Hepatocyte (in vitro differentiated cells): ENCODE data around the gene AMH. TPM values are rescaled to one million over a fixed set of nuclear protein-coding genes. Genes with fewer than 3 reads are reported as not detected.

Experiments used
- DNase-seq: peaks from one replicate; pipeline ENCODE4 v3.0.0-alpha.2; 2016; ENCODE audit warnings: low spot score
- H2AFZ ChIP-seq: fragments of 200-600 bp; sonication (generic); 2 replicates; pipeline ENCODE4 v1.6.0; 2016; ENCODE audit warnings: antibody characterized with exemption, mild to moderate bottlenecking
- H3K27ac ChIP-seq: fragments of 200-600 bp; sonication (generic); 2 replicates; pipeline ENCODE4 v1.5.1; 2016; ENCODE audit warnings: mild to moderate bottlenecking
- H3K27me3 ChIP-seq: fragments of 200-600 bp; sonication (generic); 2 replicates; pipeline ENCODE4 v1.6.1; 2016
- H3K36me3 ChIP-seq: fragments of 200-600 bp; sonication (generic); replicated peaks from 2 replicates; pipeline ENCODE4 v1.5.1; 2016; ENCODE audit warnings: low read depth; ENCODE audit not compliant: insufficient read depth
- H3K4me1 ChIP-seq: fragments of 200-600 bp; sonication (generic); 2 replicates; pipeline ENCODE4 v1.5.1; 2016; ENCODE audit warnings: mild to moderate bottlenecking, moderate library complexity; ENCODE audit not compliant: insufficient read depth
- H3K4me2 ChIP-seq: fragments of 200-600 bp; sonication (generic); 2 replicates; pipeline ENCODE4 v1.6.0; 2016
- H3K4me3 ChIP-seq: fragments of 200-600 bp; sonication (generic); 2 replicates; pipeline ENCODE4 v1.5.1; 2016; ENCODE audit warnings: mild to moderate bottlenecking
- H3K79me2 ChIP-seq: fragments of 200-600 bp; sonication (generic); 2 replicates; pipeline ENCODE4 v1.6.0; 2017; ENCODE audit warnings: mild to moderate bottlenecking
- H3K9me2 ChIP-seq: fragments of 200-600 bp; sonication (generic); replicated peaks from 2 replicates; pipeline ENCODE4 v1.6.0; 2017; ENCODE audit warnings: mild to moderate bottlenecking; ENCODE audit not compliant: insufficient read depth
- H3K9me3 ChIP-seq: fragments of 200-600 bp; sonication (generic); 2 replicates; pipeline ENCODE4 v1.5.1; 2016; ENCODE audit warnings: low read depth, mild to moderate bottlenecking
- H4K20me1 ChIP-seq: fragments of 200-600 bp; sonication (generic); 2 replicates; pipeline ENCODE4 v1.6.0; 2016; ENCODE audit warnings: mild to moderate bottlenecking; ENCODE audit not compliant: insufficient read depth, poor library complexity, severe bottlenecking
- EZH2 ChIP-seq: fragments of 200-600 bp; sonication (generic); IDR thresholded peaks from 2 replicates; pipeline ENCODE4 v1.6.1; 2016; ENCODE audit warnings: antibody characterized with exemption, mild to moderate bottlenecking, borderline replicate concordance
- EZH2phosphoT487 ChIP-seq: fragments of 200-600 bp; sonication (generic); IDR thresholded peaks from one replicate; pipeline ENCODE4 v1.6.1; 2018; ENCODE audit warnings: antibody characterized with exemption, mild to moderate bottlenecking, low read depth, moderate library complexity; ENCODE audit not compliant: unreplicated experiment, severe bottlenecking
- WGBS: methylation state at CpG from one replicate; pipeline ENCODE4 v1.1.6; 2016; ENCODE audit warnings: low lambda C conversion rate; ENCODE audit errors: missing lambda C conversion rate; 5-methylcytosine and 5-hydroxymethylcytosine counted together
- polyA plus RNA-seq: library from polyadenylated mRNA; unstranded; fragments of >200 nt; fragmentation: Nextera tagmentation; extraction: Ambion mirVana; gene quantifications from 2 replicates; pipeline ENCODE4 v1.2.1, GENCODE V29; 2016
- total RNA-seq: library from RNA; depleted of rRNA; stranded (reverse); fragments of >200 nt; gene quantifications from 2 replicates; pipeline ENCODE4 v1.2.3, GENCODE V29; 2014
- TF ChIP-seq, protein P1 (sequence below): fragments of 200-600 bp; sonication (generic); IDR thresholded peaks from 2 replicates; pipeline ENCODE4 v1.5.1; 2016; ENCODE audit warnings: antibody characterized with exemption, mild to moderate bottlenecking; ENCODE audit not compliant: poor library complexity

The AMH gene
- total and polyA plus RNA-seq, 2 experiments from 2014 or later = 8.2 to 20.9 TPM

DNA sequence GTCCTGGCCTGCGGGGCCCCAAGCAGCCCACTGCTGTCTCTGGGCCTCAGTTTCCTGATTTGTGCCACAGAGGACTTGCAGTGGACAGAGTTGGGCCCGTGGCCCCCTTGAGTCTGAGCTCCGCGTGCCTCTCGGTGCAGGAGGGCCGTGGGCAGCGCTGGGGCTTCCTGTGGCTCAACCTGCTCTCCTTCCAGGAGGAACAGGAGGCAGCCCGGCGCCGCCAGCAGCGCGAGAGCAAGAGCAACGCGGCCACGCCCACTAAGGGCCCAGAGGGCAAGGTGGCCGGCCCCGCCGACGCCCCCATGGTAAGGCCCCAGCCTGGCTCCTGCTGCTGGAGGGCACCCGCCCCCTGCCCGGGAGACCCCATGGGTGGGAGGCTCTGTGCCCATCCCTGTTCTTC lies 38.9 kb upstream of the AMH start:
- H3K4me3 ChIP-seq = no peak overlapping the region
- H3K4me2 ChIP-seq = no peak overlapping the region
- no peaks in the 10 kb centered on the region for H4K20me1 ChIP-seq
- 96% methylated on average over 16 of the region's 21 CpGs for WGBS
- H3K9me2 ChIP-seq = no peaks in the 10 kb centered on the region
- H2AFZ ChIP-seq = no peak overlapping the region
- H3K4me1 ChIP-seq = peaks cover 21% of the 10 kb centered on the region
- H3K36me3 ChIP-seq = no peaks in the 10 kb centered on the region
- no peaks in the 10 kb centered on the region for H3K79me2 ChIP-seq
- no peak for DNase-seq
- H3K27me3 ChIP-seq = no peaks in the 10 kb centered on the region
- no peak for TF ChIP-seq EZH2phosphoT487
- TF ChIP-seq EZH2 = no peak
- TF ChIP-seq, protein P1, sequence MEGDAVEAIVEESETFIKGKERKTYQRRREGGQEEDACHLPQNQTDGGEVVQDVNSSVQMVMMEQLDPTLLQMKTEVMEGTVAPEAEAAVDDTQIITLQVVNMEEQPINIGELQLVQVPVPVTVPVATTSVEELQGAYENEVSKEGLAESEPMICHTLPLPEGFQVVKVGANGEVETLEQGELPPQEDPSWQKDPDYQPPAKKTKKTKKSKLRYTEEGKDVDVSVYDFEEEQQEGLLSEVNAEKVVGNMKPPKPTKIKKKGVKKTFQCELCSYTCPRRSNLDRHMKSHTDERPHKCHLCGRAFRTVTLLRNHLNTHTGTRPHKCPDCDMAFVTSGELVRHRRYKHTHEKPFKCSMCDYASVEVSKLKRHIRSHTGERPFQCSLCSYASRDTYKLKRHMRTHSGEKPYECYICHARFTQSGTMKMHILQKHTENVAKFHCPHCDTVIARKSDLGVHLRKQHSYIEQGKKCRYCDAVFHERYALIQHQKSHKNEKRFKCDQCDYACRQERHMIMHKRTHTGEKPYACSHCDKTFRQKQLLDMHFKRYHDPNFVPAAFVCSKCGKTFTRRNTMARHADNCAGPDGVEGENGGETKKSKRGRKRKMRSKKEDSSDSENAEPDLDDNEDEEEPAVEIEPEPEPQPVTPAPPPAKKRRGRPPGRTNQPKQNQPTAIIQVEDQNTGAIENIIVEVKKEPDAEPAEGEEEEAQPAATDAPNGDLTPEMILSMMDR = no peak
- H3K27ac ChIP-seq = no peak overlapping the region
- H3K9me3 ChIP-seq = no peaks in the 10 kb centered on the region

- no peaks in the 10 kb centered on the region for H3K36me3 ChIP-seq
- peaks cover 21% of the 10 kb centered on the region for H3K4me1 ChIP-seq
- no peak for DNase-seq
- peak overlapping the region; percentile 92 for H3K27ac ChIP-seq
- H3K4me3 ChIP-seq = no peak overlapping the region
- H3K4me2 ChIP-seq = no peak overlapping the region
- H2AFZ ChIP-seq = no peak overlapping the region
- no peaks in the 10 kb centered on the region for H3K27me3 ChIP-seq
- TF ChIP-seq EZH2 = no peak
- TF ChIP-seq EZH2phosphoT487 = no peak
- TF ChIP-seq, protein P1 = no peak
- 97% methylated on average over 33 of the region's 33 CpGs for WGBS
- H4K20me1 ChIP-seq = no peaks in the 10 kb centered on the region
- H3K9me3 ChIP-seq = no peaks in the 10 kb centered on the region
- H3K9me2 ChIP-seq = no peaks in the 10 kb centered on the region
- H3K79me2 ChIP-seq = no peaks in the 10 kb centered on the region
Observed at GRCh38 chr19:2210987-2211740, 38.0 kb upstream of the AMH start.

DNA sequence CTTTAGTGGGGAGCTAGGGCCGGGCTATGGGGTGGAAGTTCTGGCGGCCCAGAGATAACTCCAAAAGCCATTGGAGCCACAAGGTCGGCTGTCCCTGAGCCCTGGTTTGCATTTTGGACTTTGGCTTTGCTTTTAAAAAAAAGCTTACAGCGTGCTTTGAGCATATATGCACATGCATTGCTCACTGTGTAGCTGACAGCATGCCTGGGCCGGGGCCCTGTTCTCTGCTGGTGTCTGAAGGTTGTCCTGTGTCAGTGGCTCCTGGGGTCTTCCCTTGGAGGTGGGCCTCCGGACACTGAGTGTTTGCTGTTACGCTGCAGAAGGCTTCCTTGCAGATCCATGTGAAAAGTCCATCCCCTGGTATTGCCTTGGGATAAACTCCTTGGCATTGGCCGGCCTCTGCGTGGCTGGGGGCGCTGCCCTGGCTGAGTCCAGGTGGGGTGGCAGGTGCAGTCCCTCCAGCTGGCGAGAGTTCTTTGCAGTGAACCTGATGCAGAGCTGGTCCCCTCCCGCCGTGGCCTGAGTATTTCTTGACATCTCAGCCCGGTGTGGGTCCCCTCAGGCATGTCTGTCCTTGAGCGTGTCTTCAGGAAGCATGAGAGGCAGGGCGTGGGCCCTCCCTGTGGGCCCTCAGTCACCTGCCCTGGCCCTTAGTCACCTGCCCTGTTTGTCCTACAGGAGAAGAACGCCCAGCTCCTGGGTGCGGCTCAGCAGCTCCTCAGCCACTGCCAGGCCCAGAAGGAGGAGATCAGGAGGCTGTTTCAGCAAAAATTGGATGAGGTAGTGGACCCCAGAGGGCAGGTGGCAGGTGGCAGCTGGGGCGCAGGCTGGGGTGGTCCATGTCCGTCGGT lies 36.0 kb upstream of the AMH start:
- Histone ChIP-seq H2AFZ (no peak overlapping the region), H3K4me2 (no peak overlapping the region), H3K9me2 (no peaks in the 10 kb centered on the region), H3K27ac (peak overlapping the region; percentile 92), H4K20me1 (no peaks in the 10 kb centered on the region), H3K4me1 (peaks cover 21% of the 10 kb centered on the region), H3K27me3 (no peaks in the 10 kb centered on the region), H3K79me2 (no peaks in the 10 kb centered on the region), H3K9me3 (no peaks in the 10 kb centered on the region), H3K4me3 (no peak overlapping the region), H3K36me3 (no peaks in the 10 kb centered on the region)
- DNase-seq = peak; percentile 77
- TF ChIP-seq EZH2 (no peak), EZH2phosphoT487 (no peak)
- TF ChIP-seq, protein P1 = no peak
- WGBS = 80% methylated on average over 21 of the region's 21 CpGs
